Measurements from ENCODE around the gene IRAK3. TPM values are rescaled to one million over a fixed set of nuclear protein-coding genes. Genes with fewer than 3 reads are reported as not detected.
A peak's percentile ranks its signal among the peaks of the same experiment; 100 is the strongest.

The IRAK3 gene
- total RNA-seq, 3 donors from 2014 or later (not counting 1 experiment from before 2014, with no cell fraction given), result 3.7 to 9.9 (median 9.2) TPM

GRCh38 chr12:66195242-66195641 lies 6.2 kb downstream of the IRAK3 start:
- Histone ChIP-seq H3K4me3 (ENCODE audit: low read length) (no peak overlapping the region), H3K36me3 (ENCODE audit: control insufficient read depth, insufficient read depth, low read length) (no peaks in the 10 kb centered on the region), H3K27ac (ENCODE audit: low read length) (no peak overlapping the region), H3K9me3 (ENCODE audit: control insufficient read depth, insufficient read depth, low read length) (peaks cover 2% of the 10 kb centered on the region), H3K27me3 (ENCODE audit: control insufficient read depth, insufficient read depth, low read length) (no peaks in the 10 kb centered on the region), H3K4me1 (ENCODE audit: control insufficient read depth, insufficient read depth, low read length) (peaks cover 2% of the 10 kb centered on the region)
- Mint-ChIP-seq H3K4me1 (peaks cover 0 to 9% of the 10 kb centered on the region in 2 donors), H3K27ac (no peak overlapping the region), H3K36me3 (no peaks in the 10 kb centered on the region), H3K27me3 (ENCODE audit: low read depth in 2 of 2) (peaks cover 16 to 32% of the 10 kb centered on the region in 2 donors), H3K4me3 (no peak overlapping the region), H3K9me3 (no peaks in the 10 kb centered on the region)
- intact Hi-C loops (cut with micrococcal nuclease), result no loop called here
- 79% methylated on average over 6 of the region's 6 CpGs for WGBS (ENCODE audit: insufficient coverage)
- ATAC-seq (no peak), DNase-seq (no peak)
- TF ChIP-seq CTCF (IDR thresholded peaks at IDR 0.05), result no peak

- no peak overlapping the region for H3K4me3 Mint-ChIP-seq
- peaks cover 0 to 5% of the 10 kb centered on the region in 2 donors for H3K4me1 Mint-ChIP-seq
- H3K27ac Mint-ChIP-seq, result no peak overlapping the region
- intact Hi-C loops (cut with micrococcal nuclease), result no loop called here
- Histone ChIP-seq H3K9me3 (ENCODE audit: control insufficient read depth, insufficient read depth, low read length) (peaks cover 2% of the 10 kb centered on the region), H3K27ac (ENCODE audit: low read length) (no peak overlapping the region), H3K36me3 (ENCODE audit: control insufficient read depth, insufficient read depth, low read length) (no peaks in the 10 kb centered on the region), H3K27me3 (ENCODE audit: control insufficient read depth, insufficient read depth, low read length) (no peaks in the 10 kb centered on the region), H3K4me1 (ENCODE audit: control insufficient read depth, insufficient read depth, low read length) (peaks cover 2% of the 10 kb centered on the region), H3K4me3 (ENCODE audit: low read length) (no peak overlapping the region)
- no peak for DNase-seq
- no peaks in the 10 kb centered on the region for H3K9me3 Mint-ChIP-seq
- 17% methylated on average over 2 of the region's 3 CpGs for WGBS (ENCODE audit: insufficient coverage)
- H3K36me3 Mint-ChIP-seq, result no peaks in the 10 kb centered on the region
- peaks cover 10 to 17% of the 10 kb centered on the region in 2 donors for H3K27me3 Mint-ChIP-seq (ENCODE audit: low read depth in 2 of 2)
- no peak for TF ChIP-seq CTCF (IDR thresholded peaks at IDR 0.05)
- peak in 2 of 3 donors; percentile 32 to 38 for ATAC-seq
These were observed 7.8 kb downstream of the IRAK3 start for GRCh38 chr12:66196806-66197205.

GRCh38 chr12:66197495-66197921 lies 8.5 kb downstream of the IRAK3 start:
- H3K4me3 Mint-ChIP-seq, result no peak overlapping the region
- H3K36me3 Mint-ChIP-seq, result no peaks in the 10 kb centered on the region
- Histone ChIP-seq H3K4me3 (ENCODE audit: low read length) (no peak overlapping the region), H3K36me3 (ENCODE audit: control insufficient read depth, insufficient read depth, low read length) (no peaks in the 10 kb centered on the region), H3K9me3 (ENCODE audit: control insufficient read depth, insufficient read depth, low read length) (peaks cover 2% of the 10 kb centered on the region), H3K27me3 (ENCODE audit: control insufficient read depth, insufficient read depth, low read length) (no peaks in the 10 kb centered on the region), H3K27ac (ENCODE audit: low read length) (no peak overlapping the region), H3K4me1 (ENCODE audit: control insufficient read depth, insufficient read depth, low read length) (peaks cover 2% of the 10 kb centered on the region)
- no peak overlapping the region for H3K27ac Mint-ChIP-seq
- H3K27me3 Mint-ChIP-seq (ENCODE audit: low read depth in 2 of 2), result peaks cover 10 to 17% of the 10 kb centered on the region in 2 donors
- peaks cover 0 to 5% of the 10 kb centered on the region in 2 donors for H3K4me1 Mint-ChIP-seq
- intact Hi-C loops (cut with micrococcal nuclease), result no loop called here
- WGBS (ENCODE audit: insufficient coverage), result 92% methylated on average over 3 of the region's 3 CpGs
- TF ChIP-seq CTCF (IDR thresholded peaks at IDR 0.05), result no peak
- no peak for ATAC-seq
- no peaks in the 10 kb centered on the region for H3K9me3 Mint-ChIP-seq
- no peak for DNase-seq

GRCh38 chr12:66199141-66199540 lies 10.1 kb downstream of the IRAK3 start:
- ATAC-seq (no peak), DNase-seq (no peak)
- Mint-ChIP-seq H3K9me3 (no peaks in the 10 kb centered on the region), H3K27me3 (ENCODE audit: low read depth in 2 of 2) (peaks cover 13 to 16% of the 10 kb centered on the region in 2 donors), H3K4me1 (peaks cover 0 to 5% of the 10 kb centered on the region in 2 donors), H3K27ac (no peak overlapping the region), H3K4me3 (no peak overlapping the region), H3K36me3 (no peaks in the 10 kb centered on the region)
- Histone ChIP-seq H3K9me3 (ENCODE audit: control insufficient read depth, insufficient read depth, low read length) (peaks cover 2% of the 10 kb centered on the region), H3K4me1 (ENCODE audit: control insufficient read depth, insufficient read depth, low read length) (peaks cover 2% of the 10 kb centered on the region), H3K36me3 (ENCODE audit: control insufficient read depth, insufficient read depth, low read length) (no peaks in the 10 kb centered on the region), H3K4me3 (ENCODE audit: low read length) (no peak overlapping the region), H3K27ac (ENCODE audit: low read length) (no peak overlapping the region), H3K27me3 (ENCODE audit: control insufficient read depth, insufficient read depth, low read length) (no peaks in the 10 kb centered on the region)
- no peak for TF ChIP-seq CTCF (IDR thresholded peaks at IDR 0.05)
- intact Hi-C loops (cut with micrococcal nuclease), result no loop called here
- 92% methylated on average over 3 of the region's 3 CpGs for WGBS (ENCODE audit: insufficient coverage)

All from natural killer cell (primary cell).